Esophagus squamous epithelium (tissue), 4 donors: ENCODE results near the gene TMEM272.

Source experiments
- POLR2A ChIP-seq, 4 donors: fragments of 450-650 bp; IDR thresholded peaks; one replicate each; pipeline ENCODE4 v1.6.1; 2017; ENCODE audit warnings: antibody characterized with exemption in 4 of 4, mild to moderate bottlenecking in 4 of 4, moderate library complexity in 3 of 4
- TF ChIP-seq, protein P1 (sequence below), 6 experiments: fragments of 450-650 bp in 4 of 6; fragments of 200-600 bp in 2 of 6; sonication (generic) in 2 of 6; IDR thresholded peaks; one replicate each; pipeline ENCODE4 v1.5.1; 2016 to 2019; ENCODE audit warnings: antibody characterized with exemption in 6 of 6, mild to moderate bottlenecking in 4 of 6, moderate library complexity in 4 of 6

DNA sequence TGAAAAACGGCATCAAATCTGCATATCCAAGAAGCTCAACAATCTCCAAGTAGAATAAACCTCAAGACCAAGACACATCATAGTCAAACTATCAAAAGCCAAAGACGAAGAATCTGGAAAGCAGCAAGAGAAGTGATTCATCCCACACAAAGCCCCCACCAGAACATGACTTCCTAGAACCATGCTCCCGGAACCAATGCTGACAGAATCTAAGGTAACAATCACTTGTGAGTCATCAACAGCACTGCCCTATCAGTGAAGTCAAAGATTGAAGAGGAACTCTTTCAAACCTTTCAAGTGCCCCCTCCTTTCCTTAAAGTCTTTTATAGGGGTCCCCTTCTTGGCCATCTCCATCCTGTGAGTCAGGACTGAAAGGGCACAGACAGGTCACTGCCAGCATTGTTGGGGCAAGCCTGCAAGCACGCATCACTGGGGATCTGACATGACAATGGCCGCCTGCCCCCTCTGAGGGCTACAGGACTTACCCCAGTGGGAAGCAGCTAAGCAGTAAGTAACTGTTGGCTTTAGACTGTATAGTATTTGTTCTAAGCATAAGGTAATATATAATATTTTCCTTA lies 16.8 kb upstream of the TMEM272 start, which contains the start of gene CCDC70:
- TF ChIP-seq POLR2A (IDR thresholded peaks at IDR 0.05) = no peak
- TF ChIP-seq, protein P1, sequence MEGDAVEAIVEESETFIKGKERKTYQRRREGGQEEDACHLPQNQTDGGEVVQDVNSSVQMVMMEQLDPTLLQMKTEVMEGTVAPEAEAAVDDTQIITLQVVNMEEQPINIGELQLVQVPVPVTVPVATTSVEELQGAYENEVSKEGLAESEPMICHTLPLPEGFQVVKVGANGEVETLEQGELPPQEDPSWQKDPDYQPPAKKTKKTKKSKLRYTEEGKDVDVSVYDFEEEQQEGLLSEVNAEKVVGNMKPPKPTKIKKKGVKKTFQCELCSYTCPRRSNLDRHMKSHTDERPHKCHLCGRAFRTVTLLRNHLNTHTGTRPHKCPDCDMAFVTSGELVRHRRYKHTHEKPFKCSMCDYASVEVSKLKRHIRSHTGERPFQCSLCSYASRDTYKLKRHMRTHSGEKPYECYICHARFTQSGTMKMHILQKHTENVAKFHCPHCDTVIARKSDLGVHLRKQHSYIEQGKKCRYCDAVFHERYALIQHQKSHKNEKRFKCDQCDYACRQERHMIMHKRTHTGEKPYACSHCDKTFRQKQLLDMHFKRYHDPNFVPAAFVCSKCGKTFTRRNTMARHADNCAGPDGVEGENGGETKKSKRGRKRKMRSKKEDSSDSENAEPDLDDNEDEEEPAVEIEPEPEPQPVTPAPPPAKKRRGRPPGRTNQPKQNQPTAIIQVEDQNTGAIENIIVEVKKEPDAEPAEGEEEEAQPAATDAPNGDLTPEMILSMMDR (IDR thresholded peaks at IDR 0.05) = no peak
